ENCODE data around the gene EDARADD. TPM values are rescaled to one million over a fixed set of nuclear protein-coding genes. Genes with fewer than 3 reads are reported as not detected.

The EDARADD gene
- total RNA-seq, 2 experiments from 2014 or later, result 1.5 to 1.7 TPM

DNA sequence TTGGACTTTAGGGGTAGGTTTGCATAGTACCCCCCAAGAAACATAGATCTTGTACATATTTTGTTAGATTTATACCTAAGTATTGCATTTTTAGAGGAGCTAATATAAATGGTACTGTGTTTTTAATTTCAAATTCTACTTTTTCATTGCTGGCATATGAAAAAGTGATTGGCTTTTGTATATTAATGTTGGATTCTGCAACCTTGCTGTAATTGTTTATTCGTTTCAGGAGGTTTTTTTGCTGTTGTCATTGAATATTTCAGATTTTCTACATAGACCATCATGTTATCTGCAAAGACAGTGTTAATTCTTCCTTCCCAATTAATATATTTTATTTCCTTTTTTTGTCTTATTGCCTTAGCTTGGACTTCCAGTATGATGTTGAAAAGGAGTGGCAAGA lies 23.0 kb upstream of the EDARADD start:
- Mint-ChIP-seq H3K27ac (no peak overlapping the region), H3K27me3 (peaks cover 8% of the 10 kb centered on the region), H3K4me3 (no peak overlapping the region), H3K36me3 (ENCODE audit: low read depth) (no peaks in the 10 kb centered on the region), H3K9me3 (no peaks in the 10 kb centered on the region), H3K4me1 (ENCODE audit: low read depth) (no peaks in the 10 kb centered on the region)
- Histone ChIP-seq H3K27me3 (ENCODE audit: control insufficient read depth in 1 of 2, insufficient read depth in 2 of 2, low read length in 2 of 2) (no peaks in the 10 kb centered on the region), H3K4me3 (ENCODE audit: low read length) (no peak overlapping the region), H3K9me3 (ENCODE audit: control insufficient read depth in 1 of 2, insufficient read depth in 1 of 2, low read length in 2 of 2) (no peaks in the 10 kb centered on the region), H3K4me1 (ENCODE audit: insufficient read depth, low read length) (no peaks in the 10 kb centered on the region), H3K27ac (ENCODE audit: low read depth in 1 of 2, low read length in 2 of 2) (no peak overlapping the region), H3K36me3 (ENCODE audit: insufficient read depth, low read length) (no peaks in the 10 kb centered on the region)
- ChIA-PET CTCF (no interaction called here), POLR2A (no interaction called here)
- ATAC-seq (ENCODE audit: poor library complexity) (no peak), DNase-seq (no peak)
- intact Hi-C loops (cut with DNase I, micrococcal nuclease), result no loop called here
- no peak for TF ChIP-seq CTCF (IDR thresholded peaks at IDR 0.05)

GRCh38 chr1:236377832-236378535 lies 16.1 kb upstream of the EDARADD start:
- no peak overlapping the region for H3K27ac ChIP-seq (ENCODE audit: low read depth in 1 of 2, low read length in 2 of 2)
- intact Hi-C loops (cut with DNase I, micrococcal nuclease), result no loop called here
- no peaks in the 10 kb centered on the region for H3K36me3 ChIP-seq (ENCODE audit: insufficient read depth, low read length)
- no peak overlapping the region for H3K4me3 ChIP-seq (ENCODE audit: low read length)
- no peak overlapping the region for H3K4me3 Mint-ChIP-seq
- H3K9me3 ChIP-seq (ENCODE audit: control insufficient read depth in 1 of 2, insufficient read depth in 1 of 2, low read length in 2 of 2), result no peaks in the 10 kb centered on the region
- peaks cover 7% of the 10 kb centered on the region for H3K9me3 Mint-ChIP-seq
- CTCF ChIA-PET, result interaction anchor here (1.3 kb wide), 1 partner anchor 73 kb away, joined by 3 read pairs; no protein-coding TSS in a partner anchor
- H3K27me3 ChIP-seq (ENCODE audit: control insufficient read depth in 1 of 2, insufficient read depth in 2 of 2, low read length in 2 of 2), result no peaks in the 10 kb centered on the region
- no peaks in the 10 kb centered on the region for H3K27me3 Mint-ChIP-seq
- DNase-seq (no peak), ATAC-seq (ENCODE audit: poor library complexity) (no peak)
- no peaks in the 10 kb centered on the region for H3K4me1 ChIP-seq (ENCODE audit: insufficient read depth, low read length)
- TF ChIP-seq CTCF (IDR thresholded peaks at IDR 0.05), result no peak
- H3K36me3 Mint-ChIP-seq (ENCODE audit: low read depth), result no peaks in the 10 kb centered on the region
- H3K4me1 Mint-ChIP-seq (ENCODE audit: low read depth), result no peaks in the 10 kb centered on the region
- H3K27ac Mint-ChIP-seq, result no peak overlapping the region
- POLR2A ChIA-PET, result no interaction called here

- no peaks in the 10 kb centered on the region for H3K4me1 ChIP-seq (ENCODE audit: insufficient read depth, low read length)
- Mint-ChIP-seq H3K9me3 (peaks cover 7% of the 10 kb centered on the region), H3K27me3 (no peaks in the 10 kb centered on the region), H3K4me3 (no peak overlapping the region), H3K36me3 (ENCODE audit: low read depth) (no peaks in the 10 kb centered on the region), H3K4me1 (ENCODE audit: low read depth) (no peaks in the 10 kb centered on the region), H3K27ac (no peak overlapping the region)
- ChIA-PET POLR2A (no interaction called here), CTCF (no interaction called here)
- ATAC-seq (ENCODE audit: poor library complexity) (no peak), DNase-seq (no peak)
- H3K4me3 ChIP-seq (ENCODE audit: low read length), result no peak overlapping the region
- no peaks in the 10 kb centered on the region for H3K36me3 ChIP-seq (ENCODE audit: insufficient read depth, low read length)
- TF ChIP-seq CTCF (IDR thresholded peaks at IDR 0.05), result no peak
- H3K9me3 ChIP-seq (ENCODE audit: control insufficient read depth in 1 of 2, insufficient read depth in 1 of 2, low read length in 2 of 2), result no peaks in the 10 kb centered on the region
- no peak overlapping the region for H3K27ac ChIP-seq (ENCODE audit: low read depth in 1 of 2, low read length in 2 of 2)
- no peaks in the 10 kb centered on the region for H3K27me3 ChIP-seq (ENCODE audit: control insufficient read depth in 1 of 2, insufficient read depth in 2 of 2, low read length in 2 of 2)
- intact Hi-C loops (cut with DNase I, micrococcal nuclease), result no loop called here
These were observed 12.4 kb upstream of the EDARADD start for GRCh38 chr1:236381565-236382158.

All from CD4-positive, alpha-beta T cell (primary cell).